ENCODE results near the gene RCN1. TPM values are rescaled to one million over a fixed set of nuclear protein-coding genes. Genes with fewer than 3 reads are reported as not detected.

The RCN1 gene
- total and polyA plus RNA-seq, 5 donors from 2014 or later = 5.5 to 7.8 (median 5.8) TPM

DNA sequence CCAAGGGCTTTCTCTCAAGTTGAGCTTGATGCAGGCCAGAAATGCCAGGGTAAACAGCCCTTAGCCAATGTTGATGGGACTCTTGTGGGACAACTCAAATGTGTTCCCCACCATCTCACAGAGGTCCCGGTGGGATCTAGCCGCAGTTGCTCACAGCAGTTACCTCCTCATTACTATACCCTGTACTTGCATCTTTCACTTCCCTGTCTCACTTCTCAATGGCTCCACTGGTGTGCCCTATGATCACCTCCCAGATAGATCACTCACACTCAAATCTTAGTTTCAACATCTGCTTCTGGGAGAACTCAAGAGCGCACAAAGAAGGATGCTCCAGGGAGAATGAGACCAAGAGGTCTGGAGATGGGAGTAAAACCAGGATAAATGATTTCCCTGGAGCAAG, 47.0 kb downstream of the RCN1 start:
- Histone ChIP-seq H3K36me3 (ENCODE audit: control insufficient read depth, insufficient read depth, low read length) (no peaks in the 10 kb centered on the region), H3K9me3 (ENCODE audit: control insufficient read depth in 2 of 2, low read length in 2 of 2) (no peaks in the 10 kb centered on the region), H3K27ac (ENCODE audit: insufficient read depth, low read length, poor library complexity, severe bottlenecking) (no peak overlapping the region), H3K4me1 (ENCODE audit: control insufficient read depth, insufficient read depth, low read length, poor library complexity, severe bottlenecking) (no peaks in the 10 kb centered on the region), H3K27me3 (ENCODE audit: control insufficient read depth, insufficient read depth, low read length) (no peaks in the 10 kb centered on the region), H3K4me3 (ENCODE audit: low read depth, low read length) (no peak overlapping the region)
- peaks cover 0 to 5% (median 0%) of the 10 kb centered on the region in 7 donors for H3K9me3 Mint-ChIP-seq
- H3K27ac Mint-ChIP-seq = no peak overlapping the region
- no peaks in the 10 kb centered on the region for H3K4me1 Mint-ChIP-seq
- peaks cover 11% of the 10 kb centered on the region for H3K27me3 Mint-ChIP-seq
- DNase-seq (no peak), ATAC-seq (ENCODE audit: low read depth in 2 of 2) (no peak)
- no peaks in the 10 kb centered on the region for H3K36me3 Mint-ChIP-seq
- no peak overlapping the region for H3K4me3 Mint-ChIP-seq

DNA sequence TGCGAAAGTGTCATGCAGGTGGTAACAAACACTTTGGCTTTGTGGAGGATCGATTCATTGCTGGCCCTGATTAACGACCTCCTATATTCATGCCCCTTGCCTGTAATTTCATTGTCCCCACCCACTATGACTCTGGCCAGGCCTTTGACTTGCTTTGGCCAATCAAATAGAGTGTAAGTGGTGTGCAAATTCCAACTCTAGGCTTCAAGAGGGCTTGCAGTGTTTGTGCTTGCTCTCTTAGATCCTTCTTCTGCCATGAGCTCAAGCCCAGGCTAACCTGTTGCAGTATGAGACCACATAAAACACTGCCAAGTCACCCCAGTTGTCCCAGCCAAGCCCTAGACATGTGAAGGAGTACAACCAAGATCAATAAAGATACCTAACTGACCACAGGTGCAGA, 48.0 kb downstream of the RCN1 start:
- Mint-ChIP-seq H3K27ac (no peak overlapping the region), H3K36me3 (no peaks in the 10 kb centered on the region)

DNA sequence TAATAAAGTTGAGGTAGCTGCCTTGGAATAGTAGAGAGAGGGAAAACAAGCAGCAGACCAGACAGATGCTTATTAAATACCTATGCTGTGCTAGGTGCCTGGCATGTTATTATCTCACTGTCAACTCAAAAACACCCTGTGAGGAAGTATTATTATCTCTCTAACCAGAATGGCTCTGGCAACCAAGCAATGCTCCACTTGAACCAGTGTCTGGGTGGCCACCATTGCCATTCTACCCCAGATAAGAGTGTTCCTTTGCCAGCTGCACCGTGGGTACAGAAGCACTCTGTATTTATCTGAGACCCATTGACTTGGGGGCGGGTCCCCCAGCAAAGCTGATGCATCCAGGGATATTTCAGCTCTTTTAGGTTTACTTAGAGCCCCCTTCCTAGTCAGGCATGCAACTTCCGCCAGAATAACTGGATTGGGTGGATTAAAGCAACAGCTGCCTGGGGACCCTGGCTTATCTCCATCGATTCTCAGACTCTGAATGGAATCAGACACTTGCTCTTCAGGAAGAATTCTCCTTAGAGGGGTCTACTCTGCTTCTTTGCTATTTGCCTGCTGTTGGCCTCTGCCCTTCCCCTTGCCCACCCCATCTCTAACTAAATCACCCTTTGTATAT, 49.1 kb downstream of the RCN1 start:
- Mint-ChIP-seq H3K36me3 (no peaks in the 10 kb centered on the region), H3K27me3 (peaks cover 5% of the 10 kb centered on the region), H3K4me3 (no peak overlapping the region), H3K27ac (no peak overlapping the region), H3K4me1 (no peaks in the 10 kb centered on the region), H3K9me3 (peaks cover 0 to 6% (median 0%) of the 10 kb centered on the region in 7 donors)
- H3K9me3 ChIP-seq (ENCODE audit: control insufficient read depth in 2 of 2, low read length in 2 of 2) = no peaks in the 10 kb centered on the region
- H3K4me1 ChIP-seq (ENCODE audit: control insufficient read depth, insufficient read depth, low read length, poor library complexity, severe bottlenecking) = no peaks in the 10 kb centered on the region
- no peaks in the 10 kb centered on the region for H3K36me3 ChIP-seq (ENCODE audit: control insufficient read depth, insufficient read depth, low read length)
- H3K4me3 ChIP-seq (ENCODE audit: low read depth, low read length) = no peak overlapping the region
- H3K27me3 ChIP-seq (ENCODE audit: control insufficient read depth, insufficient read depth, low read length) = no peaks in the 10 kb centered on the region
- DNase-seq (no peak), ATAC-seq (ENCODE audit: low read depth in 2 of 2) (no peak)
- no peak overlapping the region for H3K27ac ChIP-seq (ENCODE audit: insufficient read depth, low read length, poor library complexity, severe bottlenecking)

More for the DNA sequence above, 48.0 kb downstream of the RCN1 start:
- no peak overlapping the region for H3K4me3 Mint-ChIP-seq
- no peak overlapping the region for H3K27ac ChIP-seq (ENCODE audit: insufficient read depth, low read length, poor library complexity, severe bottlenecking)
- no peaks in the 10 kb centered on the region for H3K9me3 ChIP-seq (ENCODE audit: control insufficient read depth in 2 of 2, low read length in 2 of 2)
- peaks cover 10% of the 10 kb centered on the region for H3K27me3 Mint-ChIP-seq
- no peaks in the 10 kb centered on the region for H3K4me1 ChIP-seq (ENCODE audit: control insufficient read depth, insufficient read depth, low read length, poor library complexity, severe bottlenecking)
- H3K4me1 Mint-ChIP-seq = no peaks in the 10 kb centered on the region
- H3K27me3 ChIP-seq (ENCODE audit: control insufficient read depth, insufficient read depth, low read length) = no peaks in the 10 kb centered on the region
- no peak overlapping the region for H3K4me3 ChIP-seq (ENCODE audit: low read depth, low read length)
- H3K9me3 Mint-ChIP-seq = peaks cover 0 to 5% (median 0%) of the 10 kb centered on the region in 7 donors
- ATAC-seq (ENCODE audit: low read depth in 2 of 2) (no peak), DNase-seq (no peak)
- H3K36me3 ChIP-seq (ENCODE audit: control insufficient read depth, insufficient read depth, low read length) = no peaks in the 10 kb centered on the region

DNA sequence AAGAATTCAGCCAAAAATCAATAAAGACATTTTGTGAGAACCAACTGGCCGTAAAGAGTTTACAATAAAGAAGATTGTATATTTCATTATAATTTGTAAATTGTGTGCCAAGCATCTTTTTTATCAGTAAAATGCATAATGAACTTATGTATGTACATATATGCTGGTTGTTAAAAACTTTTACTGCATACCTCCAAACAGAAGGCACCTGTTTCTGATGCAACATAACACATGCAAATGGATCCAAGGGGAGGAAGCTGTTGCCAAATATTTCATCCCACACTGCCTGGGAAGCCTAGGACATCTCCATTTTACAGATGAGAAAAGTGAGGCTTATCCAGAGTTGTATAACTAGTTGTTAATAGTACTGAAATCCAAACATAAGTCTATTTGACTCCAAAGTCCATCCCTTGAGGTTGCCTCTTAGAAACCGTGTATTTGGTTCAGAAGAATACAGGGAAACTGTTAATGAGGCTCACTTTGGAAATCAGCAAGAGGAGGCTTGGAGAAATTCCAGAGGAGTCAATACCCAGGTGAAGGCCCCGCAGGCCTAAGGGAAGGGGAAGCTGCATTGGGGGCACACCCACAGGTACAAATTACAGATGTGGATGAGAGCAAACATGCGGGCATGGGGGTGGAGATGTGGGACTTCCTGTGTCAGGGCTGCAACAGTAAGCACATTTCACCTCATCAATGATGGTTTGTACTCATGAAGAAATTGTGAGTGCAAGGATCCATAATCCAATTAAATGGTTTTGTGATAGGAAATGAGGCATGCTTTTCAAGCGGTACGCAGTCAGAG, 51.1 kb downstream of the RCN1 start:
- DNase-seq (no peak), ATAC-seq (ENCODE audit: low read depth in 2 of 2) (no peak)
- H3K4me1 ChIP-seq (ENCODE audit: control insufficient read depth, insufficient read depth, low read length, poor library complexity, severe bottlenecking) = no peaks in the 10 kb centered on the region
- H3K4me1 Mint-ChIP-seq = no peaks in the 10 kb centered on the region
- H3K27ac ChIP-seq (ENCODE audit: insufficient read depth, low read length, poor library complexity, severe bottlenecking) = no peak overlapping the region
- H3K9me3 ChIP-seq (ENCODE audit: control insufficient read depth in 2 of 2, low read length in 2 of 2) = no peaks in the 10 kb centered on the region
- no peaks in the 10 kb centered on the region for H3K36me3 Mint-ChIP-seq
- H3K27me3 Mint-ChIP-seq = peaks cover 5% of the 10 kb centered on the region
- H3K27ac Mint-ChIP-seq = no peak overlapping the region
- no peak overlapping the region for H3K4me3 Mint-ChIP-seq
- no peaks in the 10 kb centered on the region for H3K36me3 ChIP-seq (ENCODE audit: control insufficient read depth, insufficient read depth, low read length)
- H3K27me3 ChIP-seq (ENCODE audit: control insufficient read depth, insufficient read depth, low read length) = no peaks in the 10 kb centered on the region
- H3K9me3 Mint-ChIP-seq = peaks cover 0 to 4% (median 0%) of the 10 kb centered on the region in 7 donors
- no peak overlapping the region for H3K4me3 ChIP-seq (ENCODE audit: low read depth, low read length)

DNA sequence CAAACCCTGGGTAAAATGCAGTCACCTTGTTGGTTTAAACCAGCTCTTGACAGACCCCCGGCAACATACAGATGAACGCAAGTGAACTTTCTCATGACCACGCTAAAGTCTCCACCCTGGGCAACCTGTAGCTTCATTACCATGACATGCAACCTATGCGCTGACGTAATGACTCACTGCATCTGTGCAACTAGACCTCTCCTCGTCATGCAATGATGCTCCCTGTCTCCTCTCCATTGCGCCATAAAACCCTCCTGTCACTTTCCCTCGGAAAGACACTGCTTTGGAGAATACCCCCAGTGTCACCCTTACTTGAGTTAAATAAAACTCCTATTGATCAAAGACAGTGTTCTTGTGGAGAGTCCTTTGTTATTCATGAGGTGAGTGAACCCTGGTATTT, 52.5 kb downstream of the RCN1 start:
- H3K9me3 ChIP-seq (ENCODE audit: control insufficient read depth in 2 of 2, low read length in 2 of 2) = no peaks in the 10 kb centered on the region
- Mint-ChIP-seq H3K27ac (no peak overlapping the region), H3K4me3 (no peak overlapping the region), H3K9me3 (peaks cover 0 to 4% (median 0%) of the 10 kb centered on the region in 7 donors), H3K4me1 (no peaks in the 10 kb centered on the region), H3K36me3 (no peaks in the 10 kb centered on the region), H3K27me3 (peaks cover 5% of the 10 kb centered on the region)
- no peak overlapping the region for H3K4me3 ChIP-seq (ENCODE audit: low read depth, low read length)
- no peaks in the 10 kb centered on the region for H3K4me1 ChIP-seq (ENCODE audit: control insufficient read depth, insufficient read depth, low read length, poor library complexity, severe bottlenecking)
- no peaks in the 10 kb centered on the region for H3K27me3 ChIP-seq (ENCODE audit: control insufficient read depth, insufficient read depth, low read length)
- ATAC-seq (ENCODE audit: low read depth in 2 of 2) = no peak
- no peak overlapping the region for H3K27ac ChIP-seq (ENCODE audit: insufficient read depth, low read length, poor library complexity, severe bottlenecking)
- no peaks in the 10 kb centered on the region for H3K36me3 ChIP-seq (ENCODE audit: control insufficient read depth, insufficient read depth, low read length)
- DNase-seq = no peak

DNA sequence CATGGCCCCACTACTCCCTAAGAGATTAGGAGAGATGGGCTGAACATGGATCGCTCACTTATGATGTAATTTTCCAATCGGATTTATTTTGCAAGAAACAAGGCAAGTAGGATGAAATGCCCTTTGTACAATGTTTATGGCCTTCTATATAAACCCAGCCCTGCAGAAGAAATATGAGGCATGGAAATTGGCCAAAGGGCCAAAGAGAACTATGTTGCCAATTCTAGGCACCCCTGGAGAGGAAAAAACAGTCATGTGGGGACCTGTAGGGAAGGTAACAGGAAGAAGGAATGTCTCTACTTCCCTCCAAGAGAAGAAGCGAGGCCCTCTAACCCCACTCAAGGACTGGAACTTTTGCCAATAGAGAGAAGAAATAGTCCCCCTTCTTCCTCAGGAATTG, 54.4 kb downstream of the RCN1 start:
- Histone ChIP-seq H3K27ac (ENCODE audit: insufficient read depth, low read length, poor library complexity, severe bottlenecking) (no peak overlapping the region), H3K9me3 (ENCODE audit: control insufficient read depth in 2 of 2, low read length in 2 of 2) (no peaks in the 10 kb centered on the region), H3K4me1 (ENCODE audit: control insufficient read depth, insufficient read depth, low read length, poor library complexity, severe bottlenecking) (no peaks in the 10 kb centered on the region), H3K36me3 (ENCODE audit: control insufficient read depth, insufficient read depth, low read length) (no peaks in the 10 kb centered on the region), H3K27me3 (ENCODE audit: control insufficient read depth, insufficient read depth, low read length) (no peaks in the 10 kb centered on the region), H3K4me3 (ENCODE audit: low read depth, low read length) (no peak overlapping the region)
- Mint-ChIP-seq H3K9me3 (peaks cover 0 to 2% (median 0%) of the 10 kb centered on the region in 7 donors), H3K27me3 (peaks cover 5% of the 10 kb centered on the region), H3K27ac (no peak overlapping the region), H3K36me3 (no peaks in the 10 kb centered on the region), H3K4me3 (no peak overlapping the region), H3K4me1 (no peaks in the 10 kb centered on the region)
- DNase-seq = no peak
- no peak for ATAC-seq (ENCODE audit: low read depth in 2 of 2)

DNA sequence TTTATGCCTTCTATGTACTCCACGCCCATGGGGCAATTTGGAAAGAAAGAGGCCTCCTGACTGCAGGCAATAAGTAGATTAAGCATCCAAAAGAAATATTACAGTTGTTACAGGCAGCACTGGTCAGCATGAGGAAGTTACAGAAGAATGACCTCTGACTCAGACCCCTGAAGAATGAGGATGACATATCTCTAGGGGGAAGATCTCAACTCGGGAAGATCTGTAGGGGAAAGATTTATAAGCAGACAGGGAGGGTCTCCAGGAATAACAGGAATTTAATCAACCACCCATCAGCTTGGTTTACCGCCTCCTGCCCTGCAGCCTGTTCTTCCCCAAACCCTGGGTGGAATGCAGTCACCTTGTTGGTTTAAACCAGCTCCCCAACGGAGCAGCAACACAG, 58.0 kb downstream of the RCN1 start:
- ATAC-seq (ENCODE audit: low read depth in 2 of 2) (no peak), DNase-seq (no peak)
- Histone ChIP-seq H3K9me3 (ENCODE audit: control insufficient read depth in 2 of 2, low read length in 2 of 2) (no peaks in the 10 kb centered on the region), H3K4me1 (ENCODE audit: control insufficient read depth, insufficient read depth, low read length, poor library complexity, severe bottlenecking) (no peaks in the 10 kb centered on the region), H3K27me3 (ENCODE audit: control insufficient read depth, insufficient read depth, low read length) (peaks cover 2% of the 10 kb centered on the region), H3K4me3 (ENCODE audit: low read depth, low read length) (no peak overlapping the region), H3K36me3 (ENCODE audit: control insufficient read depth, insufficient read depth, low read length) (no peaks in the 10 kb centered on the region), H3K27ac (ENCODE audit: insufficient read depth, low read length, poor library complexity, severe bottlenecking) (no peak overlapping the region)
- peaks cover 0 to 4% (median 0%) of the 10 kb centered on the region in 7 donors for H3K9me3 Mint-ChIP-seq
- H3K36me3 Mint-ChIP-seq = no peaks in the 10 kb centered on the region
- no peaks in the 10 kb centered on the region for H3K4me1 Mint-ChIP-seq
- peaks cover 16% of the 10 kb centered on the region for H3K27me3 Mint-ChIP-seq
- H3K4me3 Mint-ChIP-seq = no peak overlapping the region
- H3K27ac Mint-ChIP-seq = no peak overlapping the region

DNA sequence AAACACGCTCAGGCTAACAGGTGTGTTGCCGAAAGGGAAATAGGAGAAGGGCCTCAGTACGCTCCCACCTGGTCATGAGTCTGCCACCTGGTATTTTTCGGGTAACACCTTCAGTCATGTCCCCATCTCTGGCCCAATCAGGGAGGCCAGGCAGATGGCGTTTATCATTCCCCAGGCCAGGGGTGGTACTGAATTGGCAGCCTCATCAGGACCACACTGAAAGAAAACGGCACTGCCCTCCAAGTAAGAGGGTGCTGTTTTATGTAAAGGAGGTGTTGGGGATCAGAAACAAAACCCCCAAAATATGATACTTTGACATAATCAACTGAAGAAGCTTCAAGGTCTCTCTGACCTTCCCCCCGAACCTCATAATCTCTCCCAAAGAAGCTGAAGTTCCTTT, 58.9 kb downstream of the RCN1 start:
- H3K4me3 ChIP-seq (ENCODE audit: low read depth, low read length) = no peak overlapping the region
- H3K4me3 Mint-ChIP-seq = no peak overlapping the region
- H3K36me3 Mint-ChIP-seq = no peaks in the 10 kb centered on the region
- H3K27me3 Mint-ChIP-seq = peaks cover 16% of the 10 kb centered on the region
- H3K9me3 Mint-ChIP-seq = peaks cover 0 to 4% (median 0%) of the 10 kb centered on the region in 7 donors
- ATAC-seq (ENCODE audit: low read depth in 2 of 2) (no peak), DNase-seq (no peak)
- no peaks in the 10 kb centered on the region for H3K9me3 ChIP-seq (ENCODE audit: control insufficient read depth in 2 of 2, low read length in 2 of 2)
- no peaks in the 10 kb centered on the region for H3K4me1 ChIP-seq (ENCODE audit: control insufficient read depth, insufficient read depth, low read length, poor library complexity, severe bottlenecking)
- H3K27ac ChIP-seq (ENCODE audit: insufficient read depth, low read length, poor library complexity, severe bottlenecking) = no peak overlapping the region
- no peak overlapping the region for H3K27ac Mint-ChIP-seq
- H3K4me1 Mint-ChIP-seq = no peaks in the 10 kb centered on the region
- H3K36me3 ChIP-seq (ENCODE audit: control insufficient read depth, insufficient read depth, low read length) = no peaks in the 10 kb centered on the region
- H3K27me3 ChIP-seq (ENCODE audit: control insufficient read depth, insufficient read depth, low read length) = peaks cover 2% of the 10 kb centered on the region
